Hepatocyte (in vitro differentiated cells): Measurements from ENCODE around the gene AGO3. TPM values are rescaled to one million over a fixed set of nuclear protein-coding genes. Genes with fewer than 3 reads are reported as not detected.

ENCODE experiments used
- DNase-seq: peaks from one replicate; pipeline ENCODE4 v3.0.0-alpha.2; 2016; ENCODE audit warnings: low spot score
- H2AFZ ChIP-seq: fragments of 200-600 bp; sonication (generic); 2 replicates; pipeline ENCODE4 v1.6.0; 2016; ENCODE audit warnings: antibody characterized with exemption, mild to moderate bottlenecking
- H3K27ac ChIP-seq: fragments of 200-600 bp; sonication (generic); 2 replicates; pipeline ENCODE4 v1.5.1; 2016; ENCODE audit warnings: mild to moderate bottlenecking
- H3K27me3 ChIP-seq: fragments of 200-600 bp; sonication (generic); 2 replicates; pipeline ENCODE4 v1.6.1; 2016
- H3K36me3 ChIP-seq: fragments of 200-600 bp; sonication (generic); replicated peaks from 2 replicates; pipeline ENCODE4 v1.5.1; 2016; ENCODE audit warnings: low read depth; ENCODE audit not compliant: insufficient read depth
- H3K4me1 ChIP-seq: fragments of 200-600 bp; sonication (generic); 2 replicates; pipeline ENCODE4 v1.5.1; 2016; ENCODE audit warnings: mild to moderate bottlenecking, moderate library complexity; ENCODE audit not compliant: insufficient read depth
- H3K4me2 ChIP-seq: fragments of 200-600 bp; sonication (generic); 2 replicates; pipeline ENCODE4 v1.6.0; 2016
- H3K4me3 ChIP-seq: fragments of 200-600 bp; sonication (generic); 2 replicates; pipeline ENCODE4 v1.5.1; 2016; ENCODE audit warnings: mild to moderate bottlenecking
- H3K79me2 ChIP-seq: fragments of 200-600 bp; sonication (generic); 2 replicates; pipeline ENCODE4 v1.6.0; 2017; ENCODE audit warnings: mild to moderate bottlenecking
- H3K9me2 ChIP-seq: fragments of 200-600 bp; sonication (generic); replicated peaks from 2 replicates; pipeline ENCODE4 v1.6.0; 2017; ENCODE audit warnings: mild to moderate bottlenecking; ENCODE audit not compliant: insufficient read depth
- H3K9me3 ChIP-seq: fragments of 200-600 bp; sonication (generic); 2 replicates; pipeline ENCODE4 v1.5.1; 2016; ENCODE audit warnings: low read depth, mild to moderate bottlenecking
- H4K20me1 ChIP-seq: fragments of 200-600 bp; sonication (generic); 2 replicates; pipeline ENCODE4 v1.6.0; 2016; ENCODE audit warnings: mild to moderate bottlenecking; ENCODE audit not compliant: insufficient read depth, poor library complexity, severe bottlenecking
- CTCF ChIP-seq: fragments of 200-600 bp; sonication (generic); IDR thresholded peaks from 2 replicates; pipeline ENCODE4 v1.5.1; 2016; ENCODE audit warnings: antibody characterized with exemption, mild to moderate bottlenecking; ENCODE audit not compliant: poor library complexity
- EZH2 ChIP-seq: fragments of 200-600 bp; sonication (generic); IDR thresholded peaks from 2 replicates; pipeline ENCODE4 v1.6.1; 2016; ENCODE audit warnings: antibody characterized with exemption, mild to moderate bottlenecking, borderline replicate concordance
- EZH2phosphoT487 ChIP-seq: fragments of 200-600 bp; sonication (generic); IDR thresholded peaks from one replicate; pipeline ENCODE4 v1.6.1; 2018; ENCODE audit warnings: antibody characterized with exemption, mild to moderate bottlenecking, low read depth, moderate library complexity; ENCODE audit not compliant: unreplicated experiment, severe bottlenecking
- WGBS: methylation state at CpG from one replicate; pipeline ENCODE4 v1.1.6; 2016; ENCODE audit warnings: low lambda C conversion rate; ENCODE audit errors: missing lambda C conversion rate; 5-methylcytosine and 5-hydroxymethylcytosine counted together
- polyA plus RNA-seq: library from polyadenylated mRNA; unstranded; fragments of >200 nt; fragmentation: Nextera tagmentation; extraction: Ambion mirVana; gene quantifications from 2 replicates; pipeline ENCODE4 v1.2.1, GENCODE V29; 2016
- total RNA-seq: library from RNA; depleted of rRNA; stranded (reverse); fragments of >200 nt; gene quantifications from 2 replicates; pipeline ENCODE4 v1.2.3, GENCODE V29; 2014

Gene AGO3
- total and polyA plus RNA-seq, 2 experiments from 2014 or later: 16.9 to 24.4 TPM

DNA sequence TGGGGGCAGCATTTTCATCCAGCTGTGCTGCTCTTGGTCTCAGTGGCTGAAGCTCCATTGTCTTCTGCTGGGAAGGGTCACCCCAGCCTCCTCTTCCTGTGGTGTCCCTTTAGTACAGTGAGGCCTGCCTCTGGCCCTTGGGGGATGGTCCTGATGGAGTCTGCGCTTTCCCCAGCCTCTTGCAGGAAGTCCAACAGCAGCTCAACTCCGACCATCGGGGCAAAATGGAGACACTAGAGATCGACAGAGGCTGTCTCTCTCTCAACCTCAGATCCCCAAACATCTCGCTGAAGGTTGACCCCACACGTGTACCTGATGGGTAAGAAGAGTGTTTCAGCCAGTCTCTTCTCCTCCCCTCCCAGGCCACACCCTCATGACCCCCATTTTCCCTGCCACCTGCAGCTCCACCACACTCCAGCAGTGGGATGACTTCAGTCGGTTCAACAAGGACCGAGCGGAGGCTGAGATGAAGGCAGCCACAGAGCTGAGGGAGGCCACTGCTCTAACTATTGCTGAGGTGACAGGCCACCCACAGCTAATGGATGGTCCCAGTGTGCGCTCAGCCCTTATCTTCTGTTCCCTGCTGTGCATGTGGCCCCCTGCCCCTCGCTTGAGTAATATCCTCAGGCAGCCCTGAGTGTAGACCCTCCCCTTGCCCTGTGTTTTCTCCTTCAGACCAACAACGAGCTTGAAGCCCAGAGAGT, 155.8 kb downstream of the AGO3 start:
- Histone ChIP-seq H3K4me1 (peaks cover 19% of the 10 kb centered on the region), H3K27me3 (no peaks in the 10 kb centered on the region), H2AFZ (no peak overlapping the region), H3K27ac (no peak overlapping the region), H3K79me2 (peaks cover 27% of the 10 kb centered on the region), H3K9me3 (no peaks in the 10 kb centered on the region), H3K36me3 (no peaks in the 10 kb centered on the region), H4K20me1 (peaks cover 3% of the 10 kb centered on the region), H3K4me2 (no peak overlapping the region), H3K4me3 (no peak overlapping the region), H3K9me2 (no peaks in the 10 kb centered on the region)
- TF ChIP-seq EZH2: no peak
- TF ChIP-seq CTCF: no peak
- TF ChIP-seq EZH2phosphoT487: no peak
- no peak for DNase-seq
- 91% methylated on average over 12 of the region's 12 CpGs for WGBS

DNA sequence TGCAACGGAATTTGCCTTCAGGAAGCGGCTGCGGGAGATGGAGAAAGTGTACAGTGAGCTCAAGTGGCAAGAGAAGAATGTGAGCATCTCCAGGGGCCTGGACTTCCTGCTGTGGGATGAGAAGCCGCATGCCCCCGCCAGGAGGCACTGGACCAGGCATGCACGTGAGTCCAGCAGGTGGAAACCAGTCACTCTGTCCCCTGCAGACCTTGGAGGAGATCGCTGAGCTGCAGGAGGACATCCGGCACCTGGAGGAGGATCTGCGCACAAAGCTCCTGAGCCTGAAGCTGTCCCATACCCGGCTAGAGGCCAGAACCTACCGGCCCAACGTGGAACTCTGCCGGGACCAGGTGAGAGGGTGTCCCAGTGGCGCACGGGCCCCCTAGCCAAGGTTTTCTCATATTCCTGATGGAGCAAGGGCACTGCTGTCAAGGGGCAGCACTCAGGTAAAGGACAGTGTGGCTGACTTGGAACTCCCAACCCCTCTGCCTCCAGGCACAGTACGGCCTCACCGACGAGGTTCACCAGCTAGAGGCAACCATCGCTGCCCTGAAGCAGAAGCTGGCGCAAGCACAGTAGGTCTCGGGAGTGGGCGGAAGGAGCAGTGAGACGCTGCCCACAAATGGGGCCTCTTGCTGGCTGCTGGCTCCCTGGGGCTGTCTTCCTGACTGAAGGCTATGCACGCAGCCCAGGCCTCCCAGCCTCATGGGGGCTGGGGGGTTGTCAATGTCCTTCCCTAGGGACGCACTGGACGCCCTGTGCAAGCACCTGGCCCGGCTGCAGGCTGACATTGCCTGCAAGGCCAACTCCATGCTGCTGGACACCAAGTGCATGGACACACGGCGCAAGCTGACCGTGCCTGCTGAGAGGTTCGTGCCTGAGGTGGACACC, 156.6 kb downstream of the AGO3 start:
- peaks cover 27% of the 10 kb centered on the region for H3K79me2 ChIP-seq
- no peak overlapping the region for H2AFZ ChIP-seq
- no peaks in the 10 kb centered on the region for H3K9me3 ChIP-seq
- peaks cover 19% of the 10 kb centered on the region for H3K4me1 ChIP-seq
- H3K9me2 ChIP-seq: no peaks in the 10 kb centered on the region
- H3K27ac ChIP-seq: no peak overlapping the region
- H3K27me3 ChIP-seq: no peaks in the 10 kb centered on the region
- H3K4me3 ChIP-seq: no peak overlapping the region
- no peak for DNase-seq
- no peak for TF ChIP-seq EZH2
- H3K36me3 ChIP-seq: no peaks in the 10 kb centered on the region
- WGBS: 93% methylated on average over 28 of the region's 31 CpGs
- H3K4me2 ChIP-seq: no peak overlapping the region
- H4K20me1 ChIP-seq: peaks cover 3% of the 10 kb centered on the region

- TF ChIP-seq EZH2phosphoT487: no peak
- TF ChIP-seq CTCF: no peak
- no peak for TF ChIP-seq EZH2
- Histone ChIP-seq H3K4me2 (peak overlapping the region; percentile 93), H3K4me3 (peak overlapping the region; percentile 25), H4K20me1 (peaks cover 3% of the 10 kb centered on the region), H3K36me3 (no peaks in the 10 kb centered on the region), H3K4me1 (peaks cover 19% of the 10 kb centered on the region), H3K27me3 (no peaks in the 10 kb centered on the region), H3K9me3 (no peaks in the 10 kb centered on the region), H3K27ac (peak overlapping the region; percentile 53), H2AFZ (peak overlapping the region; percentile 99), H3K9me2 (no peaks in the 10 kb centered on the region), H3K79me2 (peaks cover 27% of the 10 kb centered on the region)
- WGBS: 31% methylated on average over 3 of the region's 8 CpGs
- DNase-seq: no peak
Measured at GRCh38 chr1:36088265-36088576, 157.3 kb downstream of the AGO3 start.
